Measurements from ENCODE around the gene BARX2.

Gene BARX2

DNA sequence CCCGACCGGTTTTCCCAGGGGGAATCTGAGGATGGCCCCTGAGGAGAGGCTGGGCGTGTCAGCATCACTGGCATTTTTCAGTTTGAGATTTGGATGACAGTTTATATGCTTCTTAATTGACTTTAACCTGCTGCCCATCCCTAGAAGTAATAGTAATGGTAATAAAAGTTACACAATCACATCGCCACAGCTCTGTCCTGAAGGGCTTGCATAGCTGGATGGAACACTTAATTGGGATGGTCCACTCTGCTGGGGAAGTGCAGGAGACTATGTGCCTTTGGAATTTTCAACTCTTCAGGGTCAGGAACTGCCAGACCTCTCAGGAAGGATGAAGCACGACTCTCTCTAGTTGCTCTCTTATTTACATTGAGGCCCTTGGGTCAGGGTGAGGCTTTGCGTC lies 16.2 kb downstream of the BARX2 start:
- Histone ChIP-seq H4K8ac (ENCODE audit: low read length) (no peak overlapping the region), H3K27me3 (ENCODE audit: control insufficient read depth in 1 of 2, insufficient read depth in 1 of 2, low read length in 2 of 2) (peaks cover 21 to 22% of the 10 kb centered on the region in 2 experiments), H3K9me3 (ENCODE audit: control insufficient read depth, low read length) (no peaks in the 10 kb centered on the region), H3K4me2 (ENCODE audit: low read length, poor library complexity, severe bottlenecking) (no peak overlapping the region), H3K27ac (ENCODE audit: low read length, poor library complexity, severe bottlenecking) (no peak overlapping the region), H3K4ac (ENCODE audit: low read depth in 1 of 2, low read length in 2 of 2) (no peak overlapping the region), H3K9ac (ENCODE audit: low read length) (no peak overlapping the region), H2BK12ac (ENCODE audit: low read length in 2 of 2) (no peak overlapping the region), H3K23ac (ENCODE audit: low read length in 2 of 2) (no peak overlapping the region), H2AK5ac (ENCODE audit: low read length, severe bottlenecking) (no peak overlapping the region), H2AFZ (ENCODE audit: low read depth, low read length) (no peak overlapping the region), H2BK120ac (ENCODE audit: low read depth, low read length) (no peak overlapping the region), H3K4me3 (ENCODE audit: insufficient read depth in 1 of 2, low read depth in 1 of 2, low read length in 2 of 2) (no peak overlapping the region), H2BK5ac (ENCODE audit: low read depth, low read length, poor library complexity, severe bottlenecking) (no peak overlapping the region), H3K36me3 (ENCODE audit: control insufficient read depth in 1 of 2, insufficient read depth in 2 of 2, low read depth in 1 of 2, low read length in 2 of 2) (no peaks in the 10 kb centered on the region), H3K4me1 (ENCODE audit: control insufficient read depth, insufficient read depth, low read depth, low read length) (no peaks in the 10 kb centered on the region), H2BK15ac (ENCODE audit: low read depth, poor library complexity, severe bottlenecking) (no peak overlapping the region), H3K79me1 (replicated peaks; ENCODE audit: low read length, poor library complexity, severe bottlenecking) (no peaks in the 10 kb centered on the region), H4K91ac (ENCODE audit: low read length) (no peak overlapping the region), H3K14ac (ENCODE audit: low read length in 2 of 2) (no peak overlapping the region), H3K18ac (ENCODE audit: low read depth in 1 of 2, low read length in 2 of 2) (no peak overlapping the region)
- DNase-seq = no peak
- 62% methylated on average over 5 of the region's 6 CpGs for WGBS

DNA sequence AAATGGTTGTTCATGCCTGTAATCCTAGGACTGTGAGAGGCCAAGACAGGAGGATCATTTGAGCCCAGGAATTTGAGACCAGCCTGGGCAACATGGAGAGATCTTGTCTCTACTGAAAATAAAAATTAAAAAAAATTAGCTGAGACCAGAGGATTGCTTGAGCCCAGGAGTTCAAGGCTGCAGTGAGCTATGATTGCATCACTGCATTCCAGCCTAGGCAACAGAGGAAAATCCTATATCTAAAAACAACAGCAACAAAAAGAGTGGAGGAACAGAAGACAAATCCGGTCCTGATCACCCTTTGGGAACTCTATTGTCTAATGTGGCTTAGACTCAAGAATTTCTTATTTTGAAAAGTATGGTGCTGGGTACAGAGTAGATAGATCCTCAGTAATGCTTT lies 17.3 kb downstream of the BARX2 start:
- Histone ChIP-seq H4K8ac (ENCODE audit: low read length) (no peak overlapping the region), H2BK12ac (ENCODE audit: low read length in 2 of 2) (no peak overlapping the region), H3K14ac (ENCODE audit: low read length in 2 of 2) (no peak overlapping the region), H2AK5ac (ENCODE audit: low read length, severe bottlenecking) (no peak overlapping the region), H3K23ac (ENCODE audit: low read length in 2 of 2) (no peak overlapping the region), H3K9me3 (ENCODE audit: control insufficient read depth, low read length) (no peaks in the 10 kb centered on the region), H3K36me3 (ENCODE audit: control insufficient read depth in 1 of 2, insufficient read depth in 2 of 2, low read depth in 1 of 2, low read length in 2 of 2) (no peaks in the 10 kb centered on the region), H2BK120ac (ENCODE audit: low read depth, low read length) (no peak overlapping the region), H3K4me2 (ENCODE audit: low read length, poor library complexity, severe bottlenecking) (no peak overlapping the region), H2AFZ (ENCODE audit: low read depth, low read length) (no peak overlapping the region), H4K91ac (ENCODE audit: low read length) (no peak overlapping the region), H3K79me1 (replicated peaks; ENCODE audit: low read length, poor library complexity, severe bottlenecking) (no peaks in the 10 kb centered on the region), H3K4me3 (ENCODE audit: insufficient read depth in 1 of 2, low read depth in 1 of 2, low read length in 2 of 2) (no peak overlapping the region), H3K4me1 (ENCODE audit: control insufficient read depth, insufficient read depth, low read depth, low read length) (no peaks in the 10 kb centered on the region), H2BK5ac (ENCODE audit: low read depth, low read length, poor library complexity, severe bottlenecking) (no peak overlapping the region), H3K27ac (ENCODE audit: low read length, poor library complexity, severe bottlenecking) (no peak overlapping the region), H3K9ac (ENCODE audit: low read length) (no peak overlapping the region), H3K27me3 (ENCODE audit: control insufficient read depth in 1 of 2, insufficient read depth in 1 of 2, low read length in 2 of 2) (peaks cover 13 to 18% of the 10 kb centered on the region in 2 experiments), H3K18ac (ENCODE audit: low read depth in 1 of 2, low read length in 2 of 2) (no peak overlapping the region), H2BK15ac (ENCODE audit: low read depth, poor library complexity, severe bottlenecking) (no peak overlapping the region), H3K4ac (ENCODE audit: low read depth in 1 of 2, low read length in 2 of 2) (no peak overlapping the region)
- no peak for DNase-seq
- WGBS = no CpG with 5 or more reads among the region's 1 CpG

DNA sequence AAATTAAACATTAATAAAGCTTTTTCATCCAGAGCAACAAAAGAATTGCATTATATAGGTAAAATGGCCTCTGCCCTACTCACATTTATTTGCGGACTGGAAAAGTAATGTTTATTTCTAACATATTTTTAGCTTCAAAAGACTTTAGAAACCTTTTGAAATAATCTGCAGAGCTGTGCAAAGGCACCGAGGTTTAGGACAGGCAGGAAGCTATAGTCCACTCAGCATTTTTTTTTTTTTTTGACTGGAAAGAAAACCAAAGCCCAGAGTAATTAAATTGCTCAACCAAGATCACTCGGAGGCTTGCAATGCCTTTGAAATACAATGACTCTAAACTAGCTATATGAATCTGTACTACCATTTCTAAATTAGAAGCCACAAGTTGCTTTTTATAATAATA lies 19.1 kb downstream of the BARX2 start:
- Histone ChIP-seq H3K4me1 (ENCODE audit: control insufficient read depth, insufficient read depth, low read depth, low read length) (no peaks in the 10 kb centered on the region), H2AK5ac (ENCODE audit: low read length, severe bottlenecking) (no peak overlapping the region), H3K4ac (ENCODE audit: low read depth in 1 of 2, low read length in 2 of 2) (no peak overlapping the region), H2BK120ac (ENCODE audit: low read depth, low read length) (no peak overlapping the region), H2AFZ (ENCODE audit: low read depth, low read length) (no peak overlapping the region), H2BK15ac (ENCODE audit: low read depth, poor library complexity, severe bottlenecking) (no peak overlapping the region), H3K9ac (ENCODE audit: low read length) (no peak overlapping the region), H3K4me3 (ENCODE audit: insufficient read depth in 1 of 2, low read depth in 1 of 2, low read length in 2 of 2) (no peak overlapping the region), H3K23ac (ENCODE audit: low read length in 2 of 2) (no peak overlapping the region), H3K36me3 (ENCODE audit: control insufficient read depth in 1 of 2, insufficient read depth in 2 of 2, low read depth in 1 of 2, low read length in 2 of 2) (no peaks in the 10 kb centered on the region), H2BK12ac (ENCODE audit: low read length in 2 of 2) (no peak overlapping the region), H3K4me2 (ENCODE audit: low read length, poor library complexity, severe bottlenecking) (no peak overlapping the region), H3K79me1 (replicated peaks; ENCODE audit: low read length, poor library complexity, severe bottlenecking) (no peaks in the 10 kb centered on the region), H3K9me3 (ENCODE audit: control insufficient read depth, low read length) (no peaks in the 10 kb centered on the region), H4K8ac (ENCODE audit: low read length) (no peak overlapping the region), H2BK5ac (ENCODE audit: low read depth, low read length, poor library complexity, severe bottlenecking) (no peak overlapping the region), H4K91ac (ENCODE audit: low read length) (no peak overlapping the region), H3K18ac (ENCODE audit: low read depth in 1 of 2, low read length in 2 of 2) (no peak overlapping the region), H3K27ac (ENCODE audit: low read length, poor library complexity, severe bottlenecking) (no peak overlapping the region), H3K14ac (ENCODE audit: low read length in 2 of 2) (no peak overlapping the region), H3K27me3 (ENCODE audit: control insufficient read depth in 1 of 2, insufficient read depth in 1 of 2, low read length in 2 of 2) (peaks cover 11 to 13% of the 10 kb centered on the region in 2 experiments)
- no peak for DNase-seq
- WGBS = 67% methylated on average over 1 of the region's 3 CpGs

DNA sequence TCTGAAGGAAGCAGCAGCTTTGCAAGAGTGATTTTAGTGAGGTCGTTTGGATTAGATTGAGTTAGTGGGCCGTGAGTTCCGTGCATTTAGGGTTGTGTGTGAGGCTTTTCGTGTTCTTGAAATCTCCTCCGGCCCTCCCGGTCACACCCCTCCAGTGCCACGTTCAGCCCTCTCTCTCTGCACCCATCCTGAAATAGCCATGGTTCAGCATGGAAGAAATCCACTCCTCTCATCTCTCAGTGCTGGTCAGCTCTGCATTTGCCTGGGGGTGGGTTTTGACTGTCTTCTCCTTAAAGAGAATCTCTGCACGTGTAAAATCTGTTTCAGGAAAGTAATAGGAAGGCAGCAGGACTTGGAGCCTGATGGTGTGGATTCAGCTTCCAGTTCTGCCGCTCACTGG lies 19.8 kb downstream of the BARX2 start:
- Histone ChIP-seq H2AK5ac (ENCODE audit: low read length, severe bottlenecking) (no peak overlapping the region), H3K4me3 (ENCODE audit: insufficient read depth in 1 of 2, low read depth in 1 of 2, low read length in 2 of 2) (no peak overlapping the region), H3K23ac (ENCODE audit: low read length in 2 of 2) (no peak overlapping the region), H3K4me1 (ENCODE audit: control insufficient read depth, insufficient read depth, low read depth, low read length) (no peaks in the 10 kb centered on the region), H3K9me3 (ENCODE audit: control insufficient read depth, low read length) (no peaks in the 10 kb centered on the region), H4K8ac (ENCODE audit: low read length) (no peak overlapping the region), H3K36me3 (ENCODE audit: control insufficient read depth in 1 of 2, insufficient read depth in 2 of 2, low read depth in 1 of 2, low read length in 2 of 2) (no peaks in the 10 kb centered on the region), H3K4me2 (ENCODE audit: low read length, poor library complexity, severe bottlenecking) (no peak overlapping the region), H3K27me3 (ENCODE audit: control insufficient read depth in 1 of 2, insufficient read depth in 1 of 2, low read length in 2 of 2) (peaks cover 9% of the 10 kb centered on the region in 2 experiments), H3K27ac (ENCODE audit: low read length, poor library complexity, severe bottlenecking) (no peak overlapping the region), H3K14ac (ENCODE audit: low read length in 2 of 2) (no peak overlapping the region), H2BK5ac (ENCODE audit: low read depth, low read length, poor library complexity, severe bottlenecking) (no peak overlapping the region), H3K9ac (ENCODE audit: low read length) (no peak overlapping the region), H2BK12ac (ENCODE audit: low read length in 2 of 2) (no peak overlapping the region), H4K91ac (ENCODE audit: low read length) (no peak overlapping the region), H3K79me1 (replicated peaks; ENCODE audit: low read length, poor library complexity, severe bottlenecking) (no peaks in the 10 kb centered on the region), H3K4ac (ENCODE audit: low read depth in 1 of 2, low read length in 2 of 2) (no peak overlapping the region), H3K18ac (ENCODE audit: low read depth in 1 of 2, low read length in 2 of 2) (no peak overlapping the region), H2BK15ac (ENCODE audit: low read depth, poor library complexity, severe bottlenecking) (no peak overlapping the region), H2AFZ (ENCODE audit: low read depth, low read length) (no peak overlapping the region), H2BK120ac (ENCODE audit: low read depth, low read length) (no peak overlapping the region)
- 54% methylated on average over 4 of the region's 9 CpGs for WGBS
- no peak for DNase-seq

Data from mesenchymal stem cell (in vitro differentiated cells and primary cell).